ENCODE data around the gene EIF3I.

EIF3I gene

DNA sequence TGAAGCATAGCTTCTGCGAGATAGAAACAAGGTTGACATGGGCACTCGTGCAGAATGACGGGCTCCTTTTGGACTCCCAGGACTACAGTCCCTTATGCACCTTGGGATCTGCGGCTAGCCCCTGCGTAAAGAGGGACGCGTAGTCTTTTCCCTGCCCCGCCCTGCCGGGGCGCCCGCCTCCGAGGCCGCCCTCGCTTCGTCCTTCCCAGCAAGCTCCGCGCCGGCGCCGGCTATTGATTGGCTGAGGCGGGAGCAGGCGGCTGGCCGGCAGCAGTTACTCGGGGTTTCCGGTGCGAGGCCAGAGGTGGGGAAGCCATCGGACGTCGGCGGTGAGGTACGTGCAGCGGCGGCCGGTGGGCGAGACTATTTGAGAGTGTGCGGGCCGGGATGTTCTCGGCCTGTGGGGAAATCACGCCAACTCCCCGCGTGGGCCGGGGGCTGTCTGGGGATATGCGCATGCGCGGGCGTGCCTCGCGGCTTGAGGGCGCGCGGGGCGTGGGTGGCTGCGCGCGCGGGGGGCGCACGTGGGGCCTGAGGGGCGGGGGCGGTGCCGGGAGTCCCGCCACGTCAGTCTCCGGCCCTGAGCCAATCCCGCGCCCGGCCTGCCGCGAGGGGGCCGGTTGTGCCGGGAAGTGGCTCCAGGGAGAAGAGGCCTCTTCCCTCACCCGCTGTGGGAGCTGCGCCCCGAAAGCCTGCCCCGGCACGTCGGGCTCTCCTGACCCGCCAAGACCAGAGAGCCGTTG, 42.6 kb upstream of the EIF3I start, which contains the start of gene TXLNA:
TXLNA (plus strand) TSS at position 233 of the 743 bp plus-strand sequence. CDS start 671 bp downstream, outside the sequence.
- DNase-seq (ENCODE audit: extremely low spot score), result peak; percentile 100
- TF ChIP-seq FOXM1 (IDR thresholded peaks at IDR 0.05; ENCODE audit: borderline replicate concordance) (peak; percentile 25; the same call in 1 of the 2 replicates), TARDBP (IDR thresholded peaks at IDR 0.05) (peak; percentile 99), LEF1 (IDR thresholded peaks at IDR 0.05; ENCODE audit: borderline replicate concordance) (peak; percentile 93), L3MBTL2 (conservative IDR thresholded peaks at IDR 0.05) (peak; percentile 99), ARNT (IDR thresholded peaks at IDR 0.05) (peak; percentile 59; the same call in 1 of the 2 replicates), HDGF (IDR thresholded peaks at IDR 0.05; ENCODE audit: borderline replicate concordance) (no peak), ELF4 (IDR thresholded peaks at IDR 0.05) (peak; percentile 54), FOXK2 (IDR thresholded peaks at IDR 0.05) (no peak)
- TF ChIP-seq, protein P1, sequence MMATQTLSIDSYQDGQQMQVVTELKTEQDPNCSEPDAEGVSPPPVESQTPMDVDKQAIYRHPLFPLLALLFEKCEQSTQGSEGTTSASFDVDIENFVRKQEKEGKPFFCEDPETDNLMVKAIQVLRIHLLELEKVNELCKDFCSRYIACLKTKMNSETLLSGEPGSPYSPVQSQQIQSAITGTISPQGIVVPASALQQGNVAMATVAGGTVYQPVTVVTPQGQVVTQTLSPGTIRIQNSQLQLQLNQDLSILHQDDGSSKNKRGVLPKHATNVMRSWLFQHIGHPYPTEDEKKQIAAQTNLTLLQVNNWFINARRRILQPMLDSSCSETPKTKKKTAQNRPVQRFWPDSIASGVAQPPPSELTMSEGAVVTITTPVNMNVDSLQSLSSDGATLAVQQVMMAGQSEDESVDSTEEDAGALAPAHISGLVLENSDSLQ (IDR thresholded peaks at IDR 0.05), result peak; percentile 91
- POLR2A ChIA-PET, result interaction anchor here (0.6 to 3.6 kb wide), 31 partner anchors 8 to 535 kb away, joined by 3 to 28 read pairs (median 4); partner anchors contain the start of genes BSDC1, CCDC28B, IQCC and KPNA6
- CTCF ChIA-PET, result interaction anchor here (0.6 to 1.2 kb wide), 2 partner anchors 36 to 616 kb away, joined by 3 read pairs; no protein-coding TSS in a partner anchor

DNA sequence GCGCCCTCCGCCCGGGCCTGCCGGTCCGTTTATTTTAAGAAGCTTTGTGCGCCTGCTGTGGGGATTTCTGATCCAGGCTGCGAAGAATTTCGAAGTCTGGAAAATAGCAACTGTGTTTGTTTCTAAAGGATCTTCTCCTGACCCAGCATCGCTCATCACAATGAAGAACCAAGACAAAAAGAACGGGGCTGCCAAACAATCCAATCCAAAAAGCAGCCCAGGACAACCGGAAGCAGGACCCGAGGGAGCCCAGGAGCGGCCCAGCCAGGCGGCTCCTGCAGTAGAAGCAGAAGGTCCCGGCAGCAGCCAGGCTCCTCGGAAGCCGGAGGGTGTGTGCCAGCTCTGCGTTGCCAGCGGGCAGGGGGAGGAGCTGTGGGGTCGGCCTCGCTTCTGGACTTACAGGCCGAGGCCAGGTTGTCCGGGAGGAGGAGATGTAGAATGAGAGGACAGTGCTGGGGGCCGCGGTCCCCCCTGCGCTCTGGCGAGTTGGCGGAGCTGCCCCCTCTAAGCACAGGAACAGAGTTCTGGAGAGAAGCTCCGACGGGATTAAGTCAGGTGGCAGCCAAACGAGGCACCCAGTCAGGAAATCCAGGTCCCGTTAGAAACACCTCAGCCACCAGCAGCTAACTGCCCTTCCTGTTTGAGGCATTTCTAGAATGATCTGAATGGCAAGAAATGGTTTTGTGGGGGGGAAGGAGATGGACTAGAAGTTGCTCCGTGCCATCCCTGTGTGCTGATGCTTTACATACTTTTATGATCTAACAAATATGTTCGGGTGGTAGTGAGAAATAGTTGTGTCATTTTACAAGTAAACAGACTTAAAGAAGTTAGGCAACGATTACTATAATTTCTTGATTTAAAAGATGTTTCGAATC, 41.8 kb upstream of the EIF3I start:
- no peak for TF ChIP-seq ZNF384 (IDR thresholded peaks at IDR 0.05)
- TF ChIP-seq ELF4 (IDR thresholded peaks at IDR 0.05), result 0 out of 2 replicates have a peak, but pooled peaks have one; percentile 38
- no peak for TF ChIP-seq BHLHE40 (IDR thresholded peaks at IDR 0.05; ENCODE audit: borderline replicate concordance)
- ChIA-PET CTCF (interaction anchor here (0.6 to 1.2 kb wide), 2 partner anchors 11 to 35 kb away, joined by 3 read pairs; no protein-coding TSS in a partner anchor), POLR2A (interaction anchor here (0.7 to 3.6 kb wide), 15 partner anchors 12 to 535 kb away, joined by 3 to 28 read pairs (median 5); partner anchors contain the start of genes BSDC1, CCDC28B, IQCC and KPNA6)
- DNase-seq (ENCODE audit: extremely low spot score), result peak; percentile 72

DNA sequence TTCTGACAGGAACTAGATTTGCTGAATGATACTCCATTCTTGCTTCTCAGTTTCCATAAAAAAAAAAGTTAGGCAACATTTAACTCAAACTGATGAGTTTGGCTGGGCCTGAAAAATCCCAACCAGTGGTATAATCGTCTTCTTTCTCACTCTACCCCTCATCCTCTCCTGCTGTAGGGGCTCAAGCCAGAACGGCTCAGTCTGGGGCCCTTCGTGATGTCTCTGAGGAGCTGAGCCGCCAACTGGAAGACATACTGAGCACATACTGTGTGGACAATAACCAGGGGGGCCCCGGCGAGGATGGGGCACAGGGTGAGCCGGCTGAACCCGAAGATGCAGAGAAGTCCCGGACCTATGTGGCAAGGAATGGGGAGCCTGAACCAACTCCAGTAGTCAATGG, 41.1 kb upstream of the EIF3I start:
- ChIA-PET CTCF (interaction anchor here (0.6 kb wide), 1 partner anchor 10 kb away, joined by 3 read pairs; no protein-coding TSS in a partner anchor), POLR2A (interaction anchor here (0.8 to 3.6 kb wide), 3 partner anchors 19 to 73 kb away, joined by 3 to 28 read pairs (median 3); partner anchors contain the start of genes CCDC28B and KPNA6)
- DNase-seq (ENCODE audit: extremely low spot score), result no peak
- no peak for TF ChIP-seq ZNF384 (IDR thresholded peaks at IDR 0.05)
- no peak for TF ChIP-seq FOXA1 (IDR thresholded peaks at IDR 0.05)
- no peak for TF ChIP-seq FOXM1 (IDR thresholded peaks at IDR 0.05; ENCODE audit: borderline replicate concordance)
- no peak for TF ChIP-seq SUZ12 (IDR thresholded peaks at IDR 0.05)
- TF ChIP-seq FOXK2 (IDR thresholded peaks at IDR 0.05), result no peak
- no peak for TF ChIP-seq BHLHE40 (IDR thresholded peaks at IDR 0.05; ENCODE audit: borderline replicate concordance)
- TF ChIP-seq LEF1 (IDR thresholded peaks at IDR 0.05; ENCODE audit: borderline replicate concordance), result no peak
- no peak for TF ChIP-seq SP1 (IDR thresholded peaks at IDR 0.05)
- TF ChIP-seq L3MBTL2 (conservative IDR thresholded peaks at IDR 0.05), result no peak
- no peak for TF ChIP-seq NFRKB (IDR thresholded peaks at IDR 0.05)
- no peak for TF ChIP-seq HDGF (IDR thresholded peaks at IDR 0.05; ENCODE audit: borderline replicate concordance)
- TF ChIP-seq ELF4 (IDR thresholded peaks at IDR 0.05), result no peak

DNA sequence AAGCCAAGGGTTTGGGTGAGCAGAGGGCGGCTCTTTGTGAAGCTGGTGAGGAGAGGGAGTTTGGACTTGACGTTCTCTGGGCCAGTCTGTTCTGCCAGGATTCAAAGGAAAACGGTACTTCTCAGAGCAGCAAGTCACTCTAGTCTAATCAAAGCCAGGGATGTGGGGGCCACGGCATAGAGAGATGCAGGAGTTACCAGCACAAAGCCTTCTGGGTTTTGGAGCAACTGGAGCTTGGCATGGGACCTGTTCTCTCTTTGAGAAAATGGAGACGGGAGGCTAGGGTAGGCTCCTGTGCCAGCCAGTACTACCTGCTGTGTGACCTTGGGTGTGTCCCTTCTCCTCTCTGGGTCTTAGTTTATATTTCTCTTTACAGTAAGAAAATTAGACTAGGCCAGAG, 40.6 kb upstream of the EIF3I start:
- DNase-seq (ENCODE audit: extremely low spot score), result no peak
- ChIA-PET POLR2A (interaction anchor here (0.8 to 3.6 kb wide), 2 partner anchors 18 to 74 kb away, joined by 3 to 28 read pairs; partner anchors contain the start of genes CCDC28B and KPNA6), CTCF (interaction anchor here (0.7 kb wide), 1 partner anchor 481 kb away, joined by 3 read pairs; no protein-coding TSS in a partner anchor)
- no peak for TF ChIP-seq SUZ12 (IDR thresholded peaks at IDR 0.05)
- TF ChIP-seq HDGF (IDR thresholded peaks at IDR 0.05; ENCODE audit: borderline replicate concordance), result no peak
- TF ChIP-seq, protein P1 (IDR thresholded peaks at IDR 0.05), result no peak
- no peak for TF ChIP-seq FOXM1 (IDR thresholded peaks at IDR 0.05; ENCODE audit: borderline replicate concordance)
- TF ChIP-seq ARNT (IDR thresholded peaks at IDR 0.05), result no peak
- TF ChIP-seq FOXK2 (IDR thresholded peaks at IDR 0.05), result no peak
- TF ChIP-seq BHLHE40 (IDR thresholded peaks at IDR 0.05; ENCODE audit: borderline replicate concordance), result no peak
- no peak for TF ChIP-seq L3MBTL2 (conservative IDR thresholded peaks at IDR 0.05)
- TF ChIP-seq FOXA1 (IDR thresholded peaks at IDR 0.05), result no peak
- no peak for TF ChIP-seq SP1 (IDR thresholded peaks at IDR 0.05)
- TF ChIP-seq NFRKB (IDR thresholded peaks at IDR 0.05), result no peak
- no peak for TF ChIP-seq LEF1 (IDR thresholded peaks at IDR 0.05; ENCODE audit: borderline replicate concordance)
- TF ChIP-seq ZNF384 (IDR thresholded peaks at IDR 0.05), result no peak
- no peak for TF ChIP-seq CTBP1 (IDR thresholded peaks at IDR 0.05; ENCODE audit: borderline replicate concordance)
- TF ChIP-seq ELF4 (IDR thresholded peaks at IDR 0.05), result no peak

DNA sequence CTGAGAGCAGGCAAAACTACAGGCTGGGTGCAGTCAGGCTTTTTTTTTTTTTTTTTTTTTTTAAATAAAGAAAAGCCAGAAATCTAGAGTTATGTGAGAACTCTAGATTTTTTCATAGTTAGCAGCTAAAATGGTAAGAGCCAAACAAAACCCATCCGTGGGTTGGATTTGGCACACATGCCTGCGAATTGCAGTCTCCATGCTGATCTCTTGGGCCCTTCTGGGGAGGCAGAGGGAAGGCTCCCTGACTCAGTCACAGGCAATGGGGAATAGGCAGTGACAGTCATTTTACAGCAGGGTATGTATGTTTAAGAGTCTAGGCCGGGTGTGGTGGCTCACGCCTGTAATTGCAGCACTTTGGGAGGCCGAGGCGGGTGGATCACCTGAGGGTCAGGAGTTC, 40.1 kb upstream of the EIF3I start:
- ChIA-PET CTCF (interaction anchor here (0.7 kb wide), 1 partner anchor 482 kb away, joined by 3 read pairs; no protein-coding TSS in a partner anchor), POLR2A (interaction anchor here (0.8 kb wide), 1 partner anchor 74 kb away, joined by 3 read pairs; the partner anchor contains the start of gene KPNA6)
- DNase-seq (ENCODE audit: extremely low spot score), result no peak
- TF ChIP-seq FOXK2 (IDR thresholded peaks at IDR 0.05) (no peak), ARNT (IDR thresholded peaks at IDR 0.05) (no peak), SP1 (IDR thresholded peaks at IDR 0.05) (no peak), NFRKB (IDR thresholded peaks at IDR 0.05) (no peak), HDGF (IDR thresholded peaks at IDR 0.05; ENCODE audit: borderline replicate concordance) (no peak), ELF4 (IDR thresholded peaks at IDR 0.05) (no peak), L3MBTL2 (conservative IDR thresholded peaks at IDR 0.05) (no peak), FOXA1 (IDR thresholded peaks at IDR 0.05) (no peak), CTBP1 (IDR thresholded peaks at IDR 0.05; ENCODE audit: borderline replicate concordance) (no peak), FOXM1 (IDR thresholded peaks at IDR 0.05; ENCODE audit: borderline replicate concordance) (no peak), TARDBP (IDR thresholded peaks at IDR 0.05) (no peak), ZNF384 (IDR thresholded peaks at IDR 0.05) (no peak), LEF1 (IDR thresholded peaks at IDR 0.05; ENCODE audit: borderline replicate concordance) (no peak), SUZ12 (IDR thresholded peaks at IDR 0.05) (no peak)
- TF ChIP-seq, protein P1 (IDR thresholded peaks at IDR 0.05), result no peak
